Loucy (cell line): ENCODE data around the gene MYO18A.

Experiments
- H2AFZ ChIP-seq: fragments of 200-600 bp; sonication (generic); 2 replicates; pipeline ENCODE4 v1.6.0; 2016; ENCODE audit warnings: antibody characterized with exemption, mild to moderate bottlenecking, low read length, moderate library complexity
- H3F3A ChIP-seq: fragments of 200-600 bp; 2 replicates; pipeline ENCODE4 v1.6.0; 2016; ENCODE audit warnings: antibody characterized with exemption, low read depth, mild to moderate bottlenecking
- H3K27me3 ChIP-seq: fragments of 200-600 bp; sonication (generic); 2 replicates; pipeline ENCODE4 v1.6.1; 2014; ENCODE audit warnings: low read length, mild to moderate bottlenecking; ENCODE audit not compliant: insufficient read depth, poor library complexity, severe bottlenecking
- H3K36me3 ChIP-seq: fragments of 200-600 bp; sonication (generic); 2 replicates; pipeline ENCODE4 v1.6.1; 2016; ENCODE audit warnings: low read length; ENCODE audit not compliant: insufficient read depth
- H3K4me1 ChIP-seq: fragments of 200-600 bp; sonication (generic); 2 replicates; pipeline ENCODE4 v1.5.1; 2014; ENCODE audit warnings: low read length, mild to moderate bottlenecking; ENCODE audit not compliant: insufficient read depth, poor library complexity, severe bottlenecking
- H3K4me2 ChIP-seq: fragments of 200-600 bp; sonication (generic); 2 replicates; pipeline ENCODE4 v1.6.0; 2014; ENCODE audit warnings: antibody characterized with exemption, low read length, low read depth, mild to moderate bottlenecking; ENCODE audit not compliant: poor library complexity, severe bottlenecking
- H3K4me3 ChIP-seq: fragments of 200-600 bp; sonication (generic); 2 replicates; pipeline ENCODE4 v1.5.1; 2014; ENCODE audit warnings: low read length, mild to moderate bottlenecking, mixed read lengths; ENCODE audit not compliant: poor library complexity, severe bottlenecking
- H3K79me2 ChIP-seq: fragments of 200-600 bp; sonication (generic); 2 replicates; pipeline ENCODE4 v1.6.1; 2014; ENCODE audit warnings: low read length; ENCODE audit not compliant: insufficient read depth
- H3K9ac ChIP-seq: fragments of 200-600 bp; sonication (generic); 2 replicates; pipeline ENCODE4 v1.6.0; 2014; ENCODE audit warnings: mild to moderate bottlenecking, low read depth, low read length, moderate library complexity; ENCODE audit not compliant: poor library complexity, severe bottlenecking
- H3K9me2 ChIP-seq: fragments of 200-600 bp; sonication (generic); replicated peaks from 2 replicates; pipeline ENCODE4 v1.6.1; 2016; ENCODE audit warnings: low read depth, low read length, mixed read lengths
- H3K9me3 ChIP-seq: fragments of 200-600 bp; sonication (generic); 2 replicates; pipeline ENCODE4 v1.6.1; 2014; ENCODE audit warnings: mild to moderate bottlenecking, antibody characterized with exemption, low read length, low read depth; ENCODE audit not compliant: insufficient read depth
- H4K20me1 ChIP-seq: fragments of 200-600 bp; sonication (generic); 2 replicates; pipeline ENCODE4 v1.6.0; 2014; ENCODE audit warnings: antibody characterized with exemption, low read length, mild to moderate bottlenecking; ENCODE audit not compliant: insufficient read depth, poor library complexity, severe bottlenecking
- EZH2phosphoT487 ChIP-seq: fragments of 200-600 bp; IDR thresholded peaks from 2 replicates; pipeline ENCODE4 v1.6.1; 2018; ENCODE audit warnings: antibody characterized with exemption, mild to moderate bottlenecking, moderate library complexity, borderline replicate concordance
- TF ChIP-seq, protein P1 (sequence below): fragments of 200-600 bp; sonication (generic); conservative IDR thresholded peaks from 2 replicates; pipeline ENCODE4 v1.5.1; 2014; ENCODE audit warnings: mild to moderate bottlenecking, antibody characterized with exemption, low read length

Gene MYO18A

DNA sequence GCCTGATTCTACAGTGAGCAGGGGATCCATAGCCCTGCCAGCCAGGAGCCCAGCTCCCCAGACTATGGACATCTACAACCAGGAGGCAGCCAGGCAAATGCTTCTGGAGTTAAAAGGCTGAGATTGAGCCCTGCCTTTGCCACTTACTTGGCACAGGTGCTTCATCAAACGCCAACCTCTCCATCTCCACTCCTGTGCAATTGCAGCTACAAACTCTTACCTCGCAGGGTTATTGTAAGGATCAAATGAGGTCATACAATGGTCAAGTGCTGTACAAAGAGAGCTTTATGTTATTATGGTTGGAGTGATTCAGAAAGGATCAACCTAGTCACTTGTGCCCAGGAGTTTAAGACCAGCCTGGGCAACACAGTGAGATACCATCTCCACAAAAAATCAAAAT lies 9.8 kb upstream of the MYO18A start:
- H3K4me1 ChIP-seq, result peaks cover 1% of the 10 kb centered on the region
- H4K20me1 ChIP-seq, result no peaks in the 10 kb centered on the region
- no peak overlapping the region for H2AFZ ChIP-seq
- no peaks in the 10 kb centered on the region for H3K79me2 ChIP-seq
- H3K9me2 ChIP-seq, result no peaks in the 10 kb centered on the region
- H3K36me3 ChIP-seq, result no peaks in the 10 kb centered on the region
- no peaks in the 10 kb centered on the region for H3K27me3 ChIP-seq
- H3K4me2 ChIP-seq, result no peak overlapping the region
- H3K4me3 ChIP-seq, result no peak overlapping the region
- TF ChIP-seq EZH2phosphoT487, result no peak
- TF ChIP-seq, protein P1, sequence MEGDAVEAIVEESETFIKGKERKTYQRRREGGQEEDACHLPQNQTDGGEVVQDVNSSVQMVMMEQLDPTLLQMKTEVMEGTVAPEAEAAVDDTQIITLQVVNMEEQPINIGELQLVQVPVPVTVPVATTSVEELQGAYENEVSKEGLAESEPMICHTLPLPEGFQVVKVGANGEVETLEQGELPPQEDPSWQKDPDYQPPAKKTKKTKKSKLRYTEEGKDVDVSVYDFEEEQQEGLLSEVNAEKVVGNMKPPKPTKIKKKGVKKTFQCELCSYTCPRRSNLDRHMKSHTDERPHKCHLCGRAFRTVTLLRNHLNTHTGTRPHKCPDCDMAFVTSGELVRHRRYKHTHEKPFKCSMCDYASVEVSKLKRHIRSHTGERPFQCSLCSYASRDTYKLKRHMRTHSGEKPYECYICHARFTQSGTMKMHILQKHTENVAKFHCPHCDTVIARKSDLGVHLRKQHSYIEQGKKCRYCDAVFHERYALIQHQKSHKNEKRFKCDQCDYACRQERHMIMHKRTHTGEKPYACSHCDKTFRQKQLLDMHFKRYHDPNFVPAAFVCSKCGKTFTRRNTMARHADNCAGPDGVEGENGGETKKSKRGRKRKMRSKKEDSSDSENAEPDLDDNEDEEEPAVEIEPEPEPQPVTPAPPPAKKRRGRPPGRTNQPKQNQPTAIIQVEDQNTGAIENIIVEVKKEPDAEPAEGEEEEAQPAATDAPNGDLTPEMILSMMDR, result no peak
- no peak overlapping the region for H3K9ac ChIP-seq
- no peaks in the 10 kb centered on the region for H3K9me3 ChIP-seq
- no peaks in the 10 kb centered on the region for H3F3A ChIP-seq

DNA sequence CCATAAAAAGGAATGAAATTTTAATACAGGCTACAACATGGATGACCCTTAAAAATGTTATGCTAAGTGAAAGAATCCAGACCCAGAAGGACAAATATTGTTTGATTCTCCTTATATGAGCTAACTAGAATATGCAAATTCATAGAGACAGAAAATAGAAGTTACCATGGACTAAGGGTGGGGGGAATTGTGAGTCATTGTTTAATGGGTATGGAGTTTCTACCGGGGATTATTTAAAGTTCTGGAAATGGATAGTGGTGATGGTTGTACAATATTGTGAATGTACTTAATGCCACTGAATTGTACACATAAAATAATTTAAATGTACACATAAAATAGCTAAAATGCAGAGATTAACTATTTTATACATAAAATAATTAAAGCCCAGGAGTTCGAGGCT lies 9.2 kb upstream of the MYO18A start:
- Histone ChIP-seq H3K27me3 (no peaks in the 10 kb centered on the region), H3K4me3 (no peak overlapping the region), H3K79me2 (no peaks in the 10 kb centered on the region), H3K9me2 (no peaks in the 10 kb centered on the region), H2AFZ (no peak overlapping the region), H3K9ac (no peak overlapping the region), H3K36me3 (no peaks in the 10 kb centered on the region), H4K20me1 (no peaks in the 10 kb centered on the region), H3K9me3 (no peaks in the 10 kb centered on the region), H3K4me2 (no peak overlapping the region), H3F3A (no peaks in the 10 kb centered on the region), H3K4me1 (no peaks in the 10 kb centered on the region)
- TF ChIP-seq EZH2phosphoT487, result no peak
- TF ChIP-seq, protein P1, result no peak

DNA sequence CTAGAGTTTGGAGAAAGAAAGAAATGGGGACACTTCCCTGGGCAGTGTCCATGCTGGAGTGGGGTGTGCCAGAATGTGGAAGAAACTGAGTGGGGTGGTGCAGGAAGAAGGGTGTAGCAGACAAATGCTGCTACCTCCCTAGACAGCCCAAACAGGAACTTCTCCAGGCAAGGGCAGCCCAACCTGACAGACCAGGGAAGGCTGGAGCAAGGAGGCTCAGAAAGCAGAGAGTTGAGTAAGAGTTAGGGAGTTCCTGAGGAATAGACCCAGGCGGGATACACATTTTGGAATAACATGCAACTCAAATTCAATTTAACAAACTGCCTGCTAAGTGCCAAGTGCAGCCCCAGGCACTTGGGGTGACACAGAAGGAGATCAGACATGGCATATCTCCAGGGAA lies 1.0 kb upstream of the MYO18A start:
- Histone ChIP-seq H3K27me3 (no peaks in the 10 kb centered on the region), H2AFZ (peak overlapping the region; percentile 82; the same call in 1 of the 2 replicates), H4K20me1 (no peaks in the 10 kb centered on the region), H3K9me2 (no peaks in the 10 kb centered on the region), H3F3A (no peaks in the 10 kb centered on the region), H3K4me2 (peak overlapping the region; percentile 54), H3K79me2 (no peaks in the 10 kb centered on the region), H3K4me3 (no peak overlapping the region), H3K36me3 (no peaks in the 10 kb centered on the region), H3K9ac (no peak overlapping the region), H3K4me1 (peaks cover 12% of the 10 kb centered on the region), H3K9me3 (no peaks in the 10 kb centered on the region)
- TF ChIP-seq, protein P1, result no peak
